RWPE2 (cell line): ENCODE results near the gene PAX6.

Experiments used
- ATAC-seq: fragments of 200-7000 bp; cut with Tn5 transposase; 3 replicates; pipeline ENCODE4 v1.9.1; 2021; ENCODE audit warnings: low read depth
- DNase-seq: peaks from one replicate; pipeline ENCODE4 v3.0.0-alpha.2; 2020; ENCODE audit warnings: low spot score
- H3K27ac ChIP-seq: fragments of 450-650 bp; 2 replicates; pipeline ENCODE4 v1.5.1; 2017; ENCODE audit warnings: mild to moderate bottlenecking; ENCODE audit not compliant: poor library complexity, severe bottlenecking
- H3K27me3 ChIP-seq: fragments of 250-450 bp; sonication (Bioruptor Pico); 2 replicates; pipeline ENCODE4 v1.5.1; 2021; ENCODE audit warnings: mild to moderate bottlenecking, moderate library complexity; ENCODE audit not compliant: insufficient read depth, poor library complexity, severe bottlenecking
- H3K36me3 ChIP-seq: fragments of 250-450 bp; sonication (Bioruptor Pico); 2 replicates; pipeline ENCODE4 v1.5.1; 2020; ENCODE audit warnings: low read depth, mild to moderate bottlenecking, moderate library complexity
- H3K4me1 ChIP-seq: fragments of 250-450 bp; sonication (Bioruptor Pico); 2 replicates; pipeline ENCODE4 v1.5.1; 2021; ENCODE audit warnings: mild to moderate bottlenecking, moderate library complexity; ENCODE audit not compliant: insufficient read depth, poor library complexity, severe bottlenecking
- H3K4me3 ChIP-seq: fragments of 250-450 bp; sonication (Bioruptor Pico); 2 replicates; pipeline ENCODE4 v1.5.1; 2021; ENCODE audit warnings: mild to moderate bottlenecking, moderate library complexity; ENCODE audit not compliant: severe bottlenecking
- H3K9me3 ChIP-seq: fragments of 250-450 bp; sonication (Bioruptor Pico); 2 replicates; pipeline ENCODE4 v1.5.1; 2021; ENCODE audit warnings: mild to moderate bottlenecking, moderate library complexity; ENCODE audit not compliant: severe bottlenecking
- TF ChIP-seq, protein P1 (sequence below): fragments of 450-650 bp; IDR thresholded peaks from one replicate; pipeline ENCODE4 v1.5.1; 2017; ENCODE audit warnings: mild to moderate bottlenecking, moderate library complexity; ENCODE audit not compliant: poor library complexity, severe bottlenecking

PAX6 gene

DNA sequence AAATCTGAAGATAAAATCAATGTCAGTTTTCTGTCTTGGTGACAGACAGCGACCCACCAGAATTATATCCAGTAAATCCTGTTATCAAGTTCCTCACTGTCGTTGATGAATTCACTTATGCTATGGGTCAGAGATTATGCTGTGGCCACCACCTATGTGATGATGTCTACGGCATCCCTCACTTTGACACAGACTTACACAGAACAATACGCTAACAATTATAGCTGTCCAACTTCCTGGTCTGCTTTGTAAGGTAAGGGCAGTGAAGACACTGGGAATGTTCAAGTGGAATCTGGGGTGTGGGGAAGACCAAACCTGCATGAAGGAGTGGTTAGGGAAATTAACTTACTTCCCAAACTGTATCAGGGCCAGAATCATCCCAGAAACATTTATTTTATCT is 19.3 kb upstream of the PAX6 start:
- H3K4me3 ChIP-seq, result no peak overlapping the region
- H3K9me3 ChIP-seq, result no peaks in the 10 kb centered on the region
- DNase-seq (no peak), ATAC-seq (no peak)
- H3K27me3 ChIP-seq, result peaks cover 92% of the 10 kb centered on the region
- no peaks in the 10 kb centered on the region for H3K36me3 ChIP-seq
- no peak overlapping the region for H3K27ac ChIP-seq
- TF ChIP-seq, protein P1, sequence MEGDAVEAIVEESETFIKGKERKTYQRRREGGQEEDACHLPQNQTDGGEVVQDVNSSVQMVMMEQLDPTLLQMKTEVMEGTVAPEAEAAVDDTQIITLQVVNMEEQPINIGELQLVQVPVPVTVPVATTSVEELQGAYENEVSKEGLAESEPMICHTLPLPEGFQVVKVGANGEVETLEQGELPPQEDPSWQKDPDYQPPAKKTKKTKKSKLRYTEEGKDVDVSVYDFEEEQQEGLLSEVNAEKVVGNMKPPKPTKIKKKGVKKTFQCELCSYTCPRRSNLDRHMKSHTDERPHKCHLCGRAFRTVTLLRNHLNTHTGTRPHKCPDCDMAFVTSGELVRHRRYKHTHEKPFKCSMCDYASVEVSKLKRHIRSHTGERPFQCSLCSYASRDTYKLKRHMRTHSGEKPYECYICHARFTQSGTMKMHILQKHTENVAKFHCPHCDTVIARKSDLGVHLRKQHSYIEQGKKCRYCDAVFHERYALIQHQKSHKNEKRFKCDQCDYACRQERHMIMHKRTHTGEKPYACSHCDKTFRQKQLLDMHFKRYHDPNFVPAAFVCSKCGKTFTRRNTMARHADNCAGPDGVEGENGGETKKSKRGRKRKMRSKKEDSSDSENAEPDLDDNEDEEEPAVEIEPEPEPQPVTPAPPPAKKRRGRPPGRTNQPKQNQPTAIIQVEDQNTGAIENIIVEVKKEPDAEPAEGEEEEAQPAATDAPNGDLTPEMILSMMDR, result no peak
- no peaks in the 10 kb centered on the region for H3K4me1 ChIP-seq

DNA sequence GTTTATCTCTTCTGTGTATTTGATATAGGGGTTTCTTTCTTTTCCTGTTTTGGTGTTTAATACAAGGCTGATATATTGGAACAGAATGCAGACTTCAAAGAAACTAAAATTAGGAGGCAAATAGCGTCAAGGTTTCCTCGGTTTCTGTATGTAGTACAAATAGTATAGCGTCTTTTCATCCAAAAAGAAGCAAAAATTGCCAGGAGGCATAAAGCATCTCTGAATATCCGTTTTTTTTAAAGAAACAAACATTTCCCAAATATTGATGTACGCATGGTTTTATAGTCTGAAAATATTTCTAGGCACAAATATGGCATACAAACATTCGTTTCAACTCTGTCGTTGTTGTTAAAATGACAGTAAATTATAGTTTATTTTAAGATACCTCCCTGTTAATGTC is 17.1 kb upstream of the PAX6 start:
- no peaks in the 10 kb centered on the region for H3K9me3 ChIP-seq
- TF ChIP-seq, protein P1, result no peak
- no peak overlapping the region for H3K4me3 ChIP-seq
- ATAC-seq, result no peak
- DNase-seq, result no peak
- no peaks in the 10 kb centered on the region for H3K36me3 ChIP-seq
- H3K27me3 ChIP-seq, result peaks cover 98% of the 10 kb centered on the region
- H3K27ac ChIP-seq, result no peak overlapping the region
- H3K4me1 ChIP-seq, result no peaks in the 10 kb centered on the region

DNA sequence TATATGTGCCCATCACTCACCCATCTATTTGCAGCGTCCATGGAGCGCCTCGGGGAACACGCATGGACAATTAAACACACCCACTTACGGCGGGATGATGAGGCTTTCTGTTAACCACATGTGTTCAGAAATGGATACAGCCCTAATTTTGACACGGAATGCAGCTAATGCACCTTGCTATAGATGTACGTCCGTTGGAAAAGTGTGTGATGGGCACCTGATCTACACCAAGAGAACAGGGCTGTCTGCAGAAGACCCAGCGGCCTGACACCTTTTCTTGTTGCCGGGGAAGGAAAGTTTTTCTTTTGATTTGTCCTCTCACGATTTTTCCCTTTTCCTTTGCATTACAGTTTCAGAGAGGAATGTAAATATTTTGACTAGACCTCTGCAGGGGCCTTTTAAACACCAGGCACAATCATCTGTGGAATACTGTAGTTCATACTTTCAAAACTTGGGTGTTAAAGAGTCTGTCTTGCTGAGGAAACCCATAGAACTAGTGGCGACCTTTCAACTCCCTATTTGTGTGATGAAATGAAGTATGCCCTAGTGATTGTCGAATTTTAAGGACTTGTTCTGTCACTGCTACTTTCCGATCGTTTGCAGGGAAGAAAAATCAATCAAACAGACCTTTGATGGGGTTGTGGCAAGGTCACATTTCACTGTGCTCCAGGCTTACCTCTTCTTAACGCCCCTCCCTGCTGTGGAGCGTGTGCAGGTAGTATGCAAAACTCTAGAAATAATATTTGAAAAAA is 16.5 kb upstream of the PAX6 start:
- H3K36me3 ChIP-seq, result no peaks in the 10 kb centered on the region
- H3K27me3 ChIP-seq, result peaks cover 98% of the 10 kb centered on the region
- H3K9me3 ChIP-seq, result no peaks in the 10 kb centered on the region
- TF ChIP-seq, protein P1, result no peak
- no peak overlapping the region for H3K4me3 ChIP-seq
- DNase-seq, result no peak
- no peak overlapping the region for H3K27ac ChIP-seq
- H3K4me1 ChIP-seq, result no peaks in the 10 kb centered on the region
- ATAC-seq, result no peak

DNA sequence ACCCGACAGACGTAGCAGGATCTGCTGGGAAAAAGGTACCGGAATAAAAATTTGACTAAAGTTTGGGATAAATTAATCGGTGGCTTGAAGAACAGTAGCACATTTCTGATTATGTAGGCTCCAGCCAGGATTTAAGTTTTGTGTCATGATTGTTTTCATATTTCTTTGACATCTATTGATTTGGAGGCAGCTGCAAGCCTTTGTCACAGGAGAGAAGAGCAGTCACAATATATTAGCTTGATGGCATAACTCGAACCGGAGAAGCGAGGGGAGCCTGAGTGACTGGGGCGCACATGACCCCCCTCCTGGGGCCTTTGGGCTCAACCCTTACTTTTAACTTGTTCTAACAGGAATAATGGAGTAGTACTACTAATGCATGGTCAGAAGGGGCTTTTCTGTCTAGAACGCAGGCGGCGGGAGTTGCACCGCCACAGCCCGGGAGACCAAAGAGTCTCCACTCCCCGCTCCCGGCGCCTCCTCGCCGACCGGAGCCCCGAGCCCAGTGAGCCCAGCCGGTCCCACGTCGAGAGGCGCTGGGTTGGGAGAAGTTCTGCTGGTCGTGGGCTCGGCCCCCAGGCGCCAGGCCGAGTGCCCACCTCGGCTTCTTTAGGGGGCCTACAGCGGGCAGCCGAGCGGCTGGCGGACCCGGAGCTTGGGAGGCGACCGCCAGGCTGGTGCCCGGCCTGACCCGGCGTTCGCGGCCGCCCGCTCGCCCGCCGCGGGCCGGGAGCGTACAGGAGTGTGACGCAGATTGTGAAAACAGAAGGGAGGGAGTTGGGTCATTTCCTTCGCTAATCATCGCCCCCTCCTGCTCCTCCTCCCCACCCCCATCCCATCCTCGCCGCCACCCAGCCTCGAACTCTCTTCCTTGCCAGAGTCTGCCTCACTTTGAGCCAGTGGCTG is 15.7 kb upstream of the PAX6 start:
- Histone ChIP-seq H3K9me3 (no peaks in the 10 kb centered on the region), H3K4me3 (no peak overlapping the region), H3K4me1 (no peaks in the 10 kb centered on the region), H3K36me3 (no peaks in the 10 kb centered on the region), H3K27ac (no peak overlapping the region), H3K27me3 (peaks cover 98% of the 10 kb centered on the region)
- DNase-seq, result no peak
- TF ChIP-seq, protein P1, result no peak
- ATAC-seq, result peak; percentile 25; the same call in 1 of the 3 replicates
